Glutamatergic neuron (in vitro differentiated cells): Measurements from ENCODE around the gene SZRD1. TPM values are rescaled to one million over a fixed set of nuclear protein-coding genes. Genes with fewer than 3 reads are reported as not detected.
A peak's percentile ranks its signal among the peaks of the same experiment; 100 is the strongest.

Source experiments
- DNase-seq: peaks from one replicate; pipeline ENCODE4 v3.0.0; 2022
- H3K27ac Mint-ChIP-seq: one replicate; pipeline ENCODE4 v1.8.0; 2020; ENCODE audit warnings: mild to moderate bottlenecking, mixed read lengths, inconsistent platforms; ENCODE audit not compliant: unreplicated experiment
- H3K27me3 Mint-ChIP-seq: one replicate; pipeline ENCODE4 v1.8.0; 2020; ENCODE audit warnings: mild to moderate bottlenecking, moderate library complexity, mixed read lengths, inconsistent platforms; ENCODE audit not compliant: unreplicated experiment
- H3K36me3 Mint-ChIP-seq: one replicate; pipeline ENCODE4 v1.8.0; 2020; ENCODE audit warnings: mild to moderate bottlenecking, mixed read lengths, inconsistent platforms; ENCODE audit not compliant: unreplicated experiment
- H3K4me1 Mint-ChIP-seq: one replicate; pipeline ENCODE4 v1.8.0; 2020; ENCODE audit warnings: mild to moderate bottlenecking, low read depth, mixed read lengths, inconsistent platforms; ENCODE audit not compliant: unreplicated experiment
- H3K4me3 Mint-ChIP-seq: one replicate; pipeline ENCODE4 v1.8.0; 2020; ENCODE audit warnings: mild to moderate bottlenecking, mixed read lengths, inconsistent platforms; ENCODE audit not compliant: unreplicated experiment
- H3K9me3 Mint-ChIP-seq: one replicate; pipeline ENCODE4 v1.8.0; 2020; ENCODE audit warnings: mild to moderate bottlenecking, moderate library complexity, mixed read lengths, inconsistent platforms; ENCODE audit not compliant: unreplicated experiment
- CTCF ChIP-seq: fragments of 200-600 bp; sonication (generic); IDR thresholded peaks from one replicate; pipeline ENCODE4 v1.5.0; 2021; ENCODE audit not compliant: partially characterized antibody, unreplicated experiment
- total RNA-seq: library from RNA; stranded (reverse); fragmentation: NEBNext Ultra II Directional; extraction: Animal tissue kit (Norgen Biotek cat#: 25700); gene quantifications from one replicate; pipeline ENCODE4 v1.2.1, GENCODE V29; 2021; ENCODE audit not compliant: unreplicated experiment

Gene SZRD1
- total RNA-seq, 1 donor from 2014 or later, result 64.5 TPM

- DNase-seq, result no peak
- Mint-ChIP-seq H3K4me1 (peaks cover 12% of the 10 kb centered on the region), H3K36me3 (no peaks in the 10 kb centered on the region), H3K9me3 (peaks cover 3% of the 10 kb centered on the region), H3K27ac (no peak overlapping the region), H3K27me3 (peaks cover 2% of the 10 kb centered on the region), H3K4me3 (no peak overlapping the region)
- TF ChIP-seq CTCF, result no peak
These were observed 71.9 kb downstream of the SZRD1 start for GRCh38 chr1:16438924-16439323.

- DNase-seq, result no peak
- TF ChIP-seq CTCF, result no peak
- Mint-ChIP-seq H3K36me3 (no peaks in the 10 kb centered on the region), H3K27ac (peak overlapping the region; percentile 80), H3K4me1 (peaks cover 12% of the 10 kb centered on the region), H3K27me3 (peaks cover 2% of the 10 kb centered on the region), H3K4me3 (peak overlapping the region; percentile 96), H3K9me3 (peaks cover 3% of the 10 kb centered on the region)
These were observed 73.1 kb downstream of the SZRD1 start for GRCh38 chr1:16440131-16440469.

DNA sequence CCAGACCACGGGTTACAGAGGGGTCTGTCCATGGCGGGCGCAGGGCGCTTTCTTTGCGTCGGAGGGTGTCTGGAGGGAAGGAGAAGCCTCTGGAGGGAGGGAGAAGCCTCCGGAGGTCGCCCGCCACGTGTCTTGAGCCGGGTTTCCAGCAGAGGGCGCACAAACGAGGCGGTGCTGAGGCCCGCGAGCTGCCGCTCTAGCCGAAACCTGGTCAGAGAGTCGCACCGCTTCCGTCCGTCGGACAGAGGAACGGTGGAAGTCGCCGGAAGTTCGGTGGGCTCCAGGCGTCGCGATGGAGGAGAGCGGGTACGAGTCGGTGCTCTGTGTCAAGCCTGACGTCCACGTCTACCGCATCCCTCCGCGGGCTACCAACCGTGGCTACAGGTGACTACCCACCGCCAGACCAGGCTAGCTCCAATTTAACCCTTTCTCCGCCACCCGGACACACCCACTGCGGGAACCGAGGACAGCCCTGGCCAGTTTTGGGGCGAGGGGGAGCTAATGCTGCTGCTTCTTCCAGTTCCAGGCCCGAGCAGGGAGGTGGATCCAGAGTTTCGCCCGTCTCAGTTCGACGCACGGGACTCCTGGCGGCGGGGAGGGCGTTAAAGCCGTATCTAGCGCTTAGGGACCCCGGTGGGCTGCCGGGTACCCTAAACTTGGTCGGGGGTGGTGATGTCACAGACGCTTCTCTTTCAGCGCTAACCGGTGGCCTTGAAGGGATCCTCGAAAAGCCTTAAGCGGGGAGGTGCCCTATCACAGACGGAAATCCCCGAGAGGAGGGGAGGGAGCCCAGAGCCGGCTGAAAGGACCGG lies 73.6 kb downstream of the SZRD1 start, which contains the start of gene NECAP2:
TSS of gene NECAP2 (plus strand) at position 255 of the 812 bp plus-strand sequence. CDS start at position 293, 38 bp downstream.
- Mint-ChIP-seq H3K36me3 (no peaks in the 10 kb centered on the region), H3K4me3 (peak within 1 kb of the TSS; percentile 96), H3K27me3 (peaks cover 2% of the 10 kb centered on the region), H3K27ac (peak within 1 kb of the TSS; percentile 85), H3K4me1 (peaks cover 12% of the 10 kb centered on the region), H3K9me3 (peaks cover 3% of the 10 kb centered on the region)
- TF ChIP-seq CTCF, result peak; percentile 86
- DNase-seq, result peak; percentile 99

- peaks cover 3% of the 10 kb centered on the region for H3K9me3 Mint-ChIP-seq
- H3K27me3 Mint-ChIP-seq, result peaks cover 2% of the 10 kb centered on the region
- TF ChIP-seq CTCF, result no peak
- H3K4me3 Mint-ChIP-seq, result peak overlapping the region; percentile 96
- peaks cover 12% of the 10 kb centered on the region for H3K4me1 Mint-ChIP-seq
- DNase-seq, result no peak
- H3K36me3 Mint-ChIP-seq, result no peaks in the 10 kb centered on the region
- H3K27ac Mint-ChIP-seq, result peak overlapping the region; percentile 85
These were observed 74.2 kb downstream of the SZRD1 start for GRCh38 chr1:16441282-16441665.

DNA sequence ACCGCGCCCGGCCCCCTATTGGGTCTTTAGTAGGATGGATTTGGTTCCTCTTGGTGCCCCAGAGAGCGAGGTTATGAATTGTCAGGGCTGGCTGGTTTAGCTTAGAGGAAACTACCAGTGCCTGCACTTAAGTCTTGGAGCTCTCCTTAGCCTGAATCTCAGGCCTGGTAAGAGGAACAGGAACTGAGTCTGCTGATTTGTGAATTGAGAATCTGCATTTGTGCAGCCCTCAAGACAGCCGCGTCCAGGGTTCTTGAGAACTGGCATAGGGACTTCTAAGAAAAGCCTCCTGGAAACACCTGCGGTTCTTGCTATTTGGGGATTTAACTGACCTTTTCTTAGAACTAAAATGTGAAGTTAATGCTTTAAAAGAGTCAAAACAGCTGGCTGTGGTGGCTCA lies 75.2 kb downstream of the SZRD1 start:
- Mint-ChIP-seq H3K27ac (no peak overlapping the region), H3K9me3 (peaks cover 3% of the 10 kb centered on the region), H3K4me1 (peaks cover 12% of the 10 kb centered on the region)

More for the DNA sequence above, 75.2 kb downstream of the SZRD1 start:
- TF ChIP-seq CTCF, result no peak
- no peak for DNase-seq
- Mint-ChIP-seq H3K27me3 (peaks cover 2% of the 10 kb centered on the region), H3K36me3 (no peaks in the 10 kb centered on the region), H3K4me3 (peak overlapping the region; percentile 96)
